ENCODE measurements around the gene PATJ.

The PATJ gene

GRCh38 chr1:62088439-62088838 is 346.2 kb downstream of the PATJ start:
- Mint-ChIP-seq H3K4me1 (ENCODE audit: low read depth in 2 of 2) (no peaks in the 10 kb centered on the region), H3K4me3 (no peak overlapping the region), H3K27ac (no peak overlapping the region), H3K9me3 (no peaks in the 10 kb centered on the region), H3K27me3 (no peaks in the 10 kb centered on the region), H3K36me3 (ENCODE audit: insufficient read depth) (peaks cover 27% of the 10 kb centered on the region)
- no peak for ATAC-seq (replicated peaks)
- no peak for DNase-seq

- H3K36me3 Mint-ChIP-seq (ENCODE audit: insufficient read depth), result peaks cover 23% of the 10 kb centered on the region
- DNase-seq (no peak), ATAC-seq (replicated peaks) (no peak)
- no peak overlapping the region for H3K27ac Mint-ChIP-seq
- no peaks in the 10 kb centered on the region for H3K27me3 Mint-ChIP-seq
- no peaks in the 10 kb centered on the region for H3K4me1 Mint-ChIP-seq (ENCODE audit: low read depth in 2 of 2)
- no peak overlapping the region for H3K4me3 Mint-ChIP-seq
- no peaks in the 10 kb centered on the region for H3K9me3 Mint-ChIP-seq
Observed at GRCh38 chr1:62089570-62089969, 347.3 kb downstream of the PATJ start.

- no peaks in the 10 kb centered on the region for H3K4me1 Mint-ChIP-seq (ENCODE audit: low read depth in 2 of 2)
- no peaks in the 10 kb centered on the region for H3K27me3 Mint-ChIP-seq
Observed at GRCh38 chr1:62090016-62090415, 347.7 kb downstream of the PATJ start.

GRCh38 chr1:62092110-62092509 is 349.8 kb downstream of the PATJ start:
- ATAC-seq (replicated peaks), result no peak
- peaks cover 7% of the 10 kb centered on the region for H3K36me3 Mint-ChIP-seq (ENCODE audit: insufficient read depth)
- no peak overlapping the region for H3K4me3 Mint-ChIP-seq
- H3K9me3 Mint-ChIP-seq, result no peaks in the 10 kb centered on the region
- no peaks in the 10 kb centered on the region for H3K4me1 Mint-ChIP-seq (ENCODE audit: low read depth in 2 of 2)
- no peaks in the 10 kb centered on the region for H3K27me3 Mint-ChIP-seq
- no peak for DNase-seq
- H3K27ac Mint-ChIP-seq, result no peak overlapping the region

More at GRCh38 chr1:62090016-62090415, 347.7 kb downstream of the PATJ start:
- no peak overlapping the region for H3K27ac Mint-ChIP-seq
- peaks cover 18% of the 10 kb centered on the region for H3K36me3 Mint-ChIP-seq (ENCODE audit: insufficient read depth)
- H3K9me3 Mint-ChIP-seq, result no peaks in the 10 kb centered on the region
- ATAC-seq (replicated peaks) (no peak), DNase-seq (no peak)
- no peak overlapping the region for H3K4me3 Mint-ChIP-seq

GRCh38 chr1:62093261-62093660 is 351.0 kb downstream of the PATJ start:
- Mint-ChIP-seq H3K27me3 (no peaks in the 10 kb centered on the region), H3K4me1 (ENCODE audit: low read depth in 2 of 2) (no peaks in the 10 kb centered on the region), H3K27ac (no peak overlapping the region), H3K4me3 (no peak overlapping the region), H3K36me3 (ENCODE audit: insufficient read depth) (peaks cover 3% of the 10 kb centered on the region), H3K9me3 (no peaks in the 10 kb centered on the region)
- ATAC-seq (replicated peaks) (no peak), DNase-seq (no peak)

- no peaks in the 10 kb centered on the region for H3K4me1 Mint-ChIP-seq (ENCODE audit: low read depth in 2 of 2)
- ATAC-seq (replicated peaks) (no peak), DNase-seq (no peak)
- no peaks in the 10 kb centered on the region for H3K27me3 Mint-ChIP-seq
- no peaks in the 10 kb centered on the region for H3K9me3 Mint-ChIP-seq
- no peak overlapping the region for H3K27ac Mint-ChIP-seq
- H3K4me3 Mint-ChIP-seq, result no peak overlapping the region
- peaks cover 3% of the 10 kb centered on the region for H3K36me3 Mint-ChIP-seq (ENCODE audit: insufficient read depth)
Observed at GRCh38 chr1:62097464-62097863, 355.2 kb downstream of the PATJ start.

- no peak overlapping the region for H3K4me3 Mint-ChIP-seq
- H3K27me3 Mint-ChIP-seq, result no peaks in the 10 kb centered on the region
- H3K9me3 Mint-ChIP-seq, result no peaks in the 10 kb centered on the region
- DNase-seq, result no peak
- peaks cover 6% of the 10 kb centered on the region for H3K36me3 Mint-ChIP-seq (ENCODE audit: insufficient read depth)
- H3K4me1 Mint-ChIP-seq (ENCODE audit: low read depth in 2 of 2), result no peaks in the 10 kb centered on the region
- ATAC-seq (replicated peaks), result no peak
- no peak overlapping the region for H3K27ac Mint-ChIP-seq
Observed at GRCh38 chr1:62100442-62100841, 358.2 kb downstream of the PATJ start.

- H3K27ac Mint-ChIP-seq, result no peak overlapping the region
- ATAC-seq (replicated peaks) (no peak), DNase-seq (no peak)
- H3K27me3 Mint-ChIP-seq, result no peaks in the 10 kb centered on the region
- peaks cover 6% of the 10 kb centered on the region for H3K36me3 Mint-ChIP-seq (ENCODE audit: insufficient read depth)
- no peaks in the 10 kb centered on the region for H3K9me3 Mint-ChIP-seq
- no peak overlapping the region for H3K4me3 Mint-ChIP-seq
- H3K4me1 Mint-ChIP-seq (ENCODE audit: low read depth in 2 of 2), result no peaks in the 10 kb centered on the region
Observed at GRCh38 chr1:62103846-62104245, 361.6 kb downstream of the PATJ start.

- Mint-ChIP-seq H3K36me3 (ENCODE audit: insufficient read depth) (peaks cover 7% of the 10 kb centered on the region), H3K4me1 (ENCODE audit: low read depth in 2 of 2) (no peaks in the 10 kb centered on the region), H3K27me3 (no peaks in the 10 kb centered on the region), H3K27ac (no peak overlapping the region), H3K4me3 (no peak overlapping the region), H3K9me3 (no peaks in the 10 kb centered on the region)
- DNase-seq (no peak), ATAC-seq (replicated peaks) (no peak)
Observed at GRCh38 chr1:62107923-62108322, 365.6 kb downstream of the PATJ start.

- Mint-ChIP-seq H3K4me3 (no peak overlapping the region), H3K36me3 (ENCODE audit: insufficient read depth) (peaks cover 7% of the 10 kb centered on the region), H3K4me1 (ENCODE audit: low read depth in 2 of 2) (no peaks in the 10 kb centered on the region), H3K9me3 (no peaks in the 10 kb centered on the region), H3K27ac (no peak overlapping the region), H3K27me3 (no peaks in the 10 kb centered on the region)
- ATAC-seq (replicated peaks), result no peak
- DNase-seq, result no peak
Observed at GRCh38 chr1:62109124-62109523, 366.8 kb downstream of the PATJ start.

GRCh38 chr1:62110198-62110817 is 368.0 kb downstream of the PATJ start:
- Mint-ChIP-seq H3K9me3 (no peaks in the 10 kb centered on the region), H3K36me3 (ENCODE audit: insufficient read depth) (peaks cover 7% of the 10 kb centered on the region), H3K4me3 (no peak overlapping the region), H3K4me1 (ENCODE audit: low read depth in 2 of 2) (no peaks in the 10 kb centered on the region), H3K27ac (no peak overlapping the region), H3K27me3 (no peaks in the 10 kb centered on the region)
- DNase-seq, result no peak
- no peak for ATAC-seq (replicated peaks)

- H3K4me1 Mint-ChIP-seq (ENCODE audit: low read depth in 2 of 2), result no peaks in the 10 kb centered on the region
- peaks cover 7% of the 10 kb centered on the region for H3K36me3 Mint-ChIP-seq (ENCODE audit: insufficient read depth)
- no peaks in the 10 kb centered on the region for H3K27me3 Mint-ChIP-seq
- DNase-seq (no peak), ATAC-seq (replicated peaks) (no peak)
- no peak overlapping the region for H3K27ac Mint-ChIP-seq
- no peaks in the 10 kb centered on the region for H3K9me3 Mint-ChIP-seq
- no peak overlapping the region for H3K4me3 Mint-ChIP-seq
Observed at GRCh38 chr1:62111084-62111483, 368.8 kb downstream of the PATJ start.

- Mint-ChIP-seq H3K4me3 (no peak overlapping the region), H3K27me3 (no peaks in the 10 kb centered on the region), H3K4me1 (ENCODE audit: low read depth in 2 of 2) (no peaks in the 10 kb centered on the region), H3K36me3 (ENCODE audit: insufficient read depth) (peaks cover 7% of the 10 kb centered on the region), H3K9me3 (no peaks in the 10 kb centered on the region), H3K27ac (no peak overlapping the region)
- DNase-seq, result no peak
- ATAC-seq (replicated peaks), result no peak
Observed at GRCh38 chr1:62113507-62113906, 371.2 kb downstream of the PATJ start.

GRCh38 chr1:62117018-62117750 is 374.9 kb downstream of the PATJ start:
- no peaks in the 10 kb centered on the region for H3K27me3 Mint-ChIP-seq
- no peaks in the 10 kb centered on the region for H3K9me3 Mint-ChIP-seq
- H3K4me3 Mint-ChIP-seq, result no peak overlapping the region
- H3K4me1 Mint-ChIP-seq (ENCODE audit: low read depth in 2 of 2), result no peaks in the 10 kb centered on the region
- ATAC-seq (replicated peaks) (no peak), DNase-seq (no peak)
- H3K36me3 Mint-ChIP-seq (ENCODE audit: insufficient read depth), result peaks cover 5% of the 10 kb centered on the region
- no peak overlapping the region for H3K27ac Mint-ChIP-seq
